ENCODE measurements around the gene LLGL1.

DNA sequence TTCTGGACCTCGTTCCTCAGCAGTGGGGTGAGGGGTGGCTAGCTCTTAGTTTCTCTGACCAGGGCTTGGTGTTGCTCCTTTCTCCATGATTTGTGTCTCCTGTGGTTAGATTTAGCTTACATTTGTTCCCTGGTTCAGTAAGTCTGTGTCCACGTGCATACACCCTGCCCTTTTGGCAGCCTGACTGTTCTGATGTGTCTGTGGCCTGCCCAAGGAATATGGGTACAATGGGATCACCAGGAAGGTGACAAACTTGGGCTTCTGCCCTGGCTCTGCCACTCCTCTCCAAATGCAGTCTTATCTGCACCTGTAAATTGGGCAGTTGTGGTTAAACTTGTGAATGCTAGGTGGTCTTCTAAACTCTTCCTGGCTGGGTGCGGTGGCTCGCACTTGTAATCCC is 24.3 kb upstream of the LLGL1 start:
- TF ChIP-seq ZFP3 (CRISPR knock-in tag; IDR thresholded peaks at IDR 0.05): no peak
- no peak for TF ChIP-seq OSR1 (CRISPR knock-in tag; IDR thresholded peaks at IDR 0.05)
- TF ChIP-seq, protein P1, sequence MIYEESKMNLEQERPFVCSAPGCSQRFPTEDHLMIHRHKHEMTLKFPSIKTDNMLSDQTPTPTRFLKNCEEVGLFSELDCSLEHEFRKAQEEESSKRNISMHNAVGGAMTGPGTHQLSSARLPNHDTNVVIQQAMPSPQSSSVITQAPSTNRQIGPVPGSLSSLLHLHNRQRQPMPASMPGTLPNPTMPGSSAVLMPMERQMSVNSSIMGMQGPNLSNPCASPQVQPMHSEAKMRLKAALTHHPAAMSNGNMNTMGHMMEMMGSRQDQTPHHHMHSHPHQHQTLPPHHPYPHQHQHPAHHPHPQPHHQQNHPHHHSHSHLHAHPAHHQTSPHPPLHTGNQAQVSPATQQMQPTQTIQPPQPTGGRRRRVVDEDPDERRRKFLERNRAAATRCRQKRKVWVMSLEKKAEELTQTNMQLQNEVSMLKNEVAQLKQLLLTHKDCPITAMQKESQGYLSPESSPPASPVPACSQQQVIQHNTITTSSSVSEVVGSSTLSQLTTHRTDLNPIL (CRISPR knock-in tag; IDR thresholded peaks at IDR 0.05; ENCODE audit: low read depth): no peak
- no peak for TF ChIP-seq PPARA (CRISPR knock-in tag; IDR thresholded peaks at IDR 0.05; ENCODE audit: borderline replicate concordance)
- TF ChIP-seq, protein P2, sequence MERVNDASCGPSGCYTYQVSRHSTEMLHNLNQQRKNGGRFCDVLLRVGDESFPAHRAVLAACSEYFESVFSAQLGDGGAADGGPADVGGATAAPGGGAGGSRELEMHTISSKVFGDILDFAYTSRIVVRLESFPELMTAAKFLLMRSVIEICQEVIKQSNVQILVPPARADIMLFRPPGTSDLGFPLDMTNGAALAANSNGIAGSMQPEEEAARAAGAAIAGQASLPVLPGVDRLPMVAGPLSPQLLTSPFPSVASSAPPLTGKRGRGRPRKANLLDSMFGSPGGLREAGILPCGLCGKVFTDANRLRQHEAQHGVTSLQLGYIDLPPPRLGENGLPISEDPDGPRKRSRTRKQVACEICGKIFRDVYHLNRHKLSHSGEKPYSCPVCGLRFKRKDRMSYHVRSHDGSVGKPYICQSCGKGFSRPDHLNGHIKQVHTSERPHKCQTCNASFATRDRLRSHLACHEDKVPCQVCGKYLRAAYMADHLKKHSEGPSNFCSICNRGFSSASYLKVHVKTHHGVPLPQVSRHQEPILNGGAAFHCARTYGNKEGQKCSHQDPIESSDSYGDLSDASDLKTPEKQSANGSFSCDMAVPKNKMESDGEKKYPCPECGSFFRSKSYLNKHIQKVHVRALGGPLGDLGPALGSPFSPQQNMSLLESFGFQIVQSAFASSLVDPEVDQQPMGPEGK (CRISPR knock-in tag; IDR thresholded peaks at IDR 0.05; ENCODE audit: borderline replicate concordance): no peak
- no peak for TF ChIP-seq ARNTL (CRISPR knock-in tag; IDR thresholded peaks at IDR 0.05; ENCODE audit: borderline replicate concordance, low read depth)
